Stimulated activated naive B cell treated with anti-CD40 and anti-IgM and Interleukin-4, amounts not matched to agents 10 μg/mL and 1 μg/mL and 100 μg/mL, for 72 hours (primary cell): ENCODE data around the gene KRT4.

Source experiments
- ATAC-seq, 2 donors: fragments of 150-1000 bp; cut with Tn5 transposase; replicated peaks; 2 replicates each; pipeline ENCODE4 v1.10.0; 2021; ENCODE audit warnings: moderate library complexity in 1 of 2
- DNase-seq: peaks from one replicate; pipeline ENCODE4 v3.0.0; 2021
- H3K27ac Mint-ChIP-seq: one replicate; pipeline ENCODE4 v1.8.0; 2022; ENCODE audit warnings: mild to moderate bottlenecking, mixed read lengths
- H3K27me3 Mint-ChIP-seq, 2 donors: one replicate each; pipeline ENCODE4 v1.8.0; 2022; ENCODE audit warnings: mixed read lengths in 2 of 2
- H3K36me3 Mint-ChIP-seq, 2 donors: one replicate each; pipeline ENCODE4 v1.8.0; 2022; ENCODE audit warnings: mixed read lengths in 2 of 2, mild to moderate bottlenecking in 1 of 2
- H3K4me1 Mint-ChIP-seq, 2 donors: one replicate each; pipeline ENCODE4 v1.8.0; 2022; ENCODE audit warnings: mixed read lengths in 2 of 2, mild to moderate bottlenecking in 1 of 2
- H3K4me3 Mint-ChIP-seq, 2 donors: one replicate each; pipeline ENCODE4 v1.8.0; 2022; ENCODE audit warnings: mild to moderate bottlenecking in 2 of 2, mixed read lengths in 2 of 2, moderate library complexity in 1 of 2
- H3K9me3 Mint-ChIP-seq, 2 donors: one replicate each; pipeline ENCODE4 v1.8.0; 2022; ENCODE audit warnings: mixed read lengths in 2 of 2, mild to moderate bottlenecking in 1 of 2

The KRT4 gene

GRCh38 chr12:52776435-52776834 is 37.5 kb downstream of the KRT4 start:
- Mint-ChIP-seq H3K4me1 (no peaks in the 10 kb centered on the region), H3K27me3 (peaks cover 17 to 21% of the 10 kb centered on the region in 2 donors), H3K9me3 (no peaks in the 10 kb centered on the region), H3K4me3 (no peak overlapping the region), H3K36me3 (no peaks in the 10 kb centered on the region), H3K27ac (no peak overlapping the region)
- ATAC-seq (no peak), DNase-seq (no peak)

DNA sequence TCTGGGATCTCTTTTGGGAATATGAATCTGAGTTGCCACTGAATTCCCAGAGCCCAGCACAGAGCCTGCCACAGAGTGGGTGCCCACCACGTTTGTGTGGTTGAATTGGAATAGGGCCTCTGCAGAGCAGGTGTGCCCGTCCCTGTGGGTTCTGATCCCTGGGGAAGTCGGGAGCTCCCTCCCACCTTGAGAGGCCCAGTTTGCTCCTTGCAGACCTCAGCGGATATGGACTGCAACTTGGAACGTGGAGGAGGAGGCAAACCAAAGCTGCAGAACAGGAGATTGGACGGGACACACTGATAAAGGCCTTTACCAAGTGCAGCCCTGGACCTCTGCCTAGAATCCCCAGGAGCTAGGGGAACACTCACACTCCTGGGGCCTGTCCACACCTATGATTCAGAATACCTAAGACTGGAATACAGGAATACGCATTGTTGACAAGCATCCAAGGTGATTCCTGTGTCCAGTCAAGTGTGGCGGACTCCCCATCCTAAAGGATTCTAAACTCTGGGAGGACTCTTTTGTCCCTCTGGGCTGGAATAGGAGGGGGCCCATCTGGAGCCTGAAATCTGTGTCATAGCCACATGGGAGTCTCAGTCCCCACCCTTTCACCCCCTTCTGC is 39.2 kb downstream of the KRT4 start:
- H3K9me3 Mint-ChIP-seq: peaks cover 0 to 3% of the 10 kb centered on the region in 2 donors
- peaks cover 18 to 22% of the 10 kb centered on the region in 2 donors for H3K27me3 Mint-ChIP-seq
- no peaks in the 10 kb centered on the region for H3K4me1 Mint-ChIP-seq
- no peaks in the 10 kb centered on the region for H3K36me3 Mint-ChIP-seq
- H3K4me3 Mint-ChIP-seq: no peak overlapping the region
- DNase-seq: no peak
- ATAC-seq: no peak
- no peak overlapping the region for H3K27ac Mint-ChIP-seq

DNA sequence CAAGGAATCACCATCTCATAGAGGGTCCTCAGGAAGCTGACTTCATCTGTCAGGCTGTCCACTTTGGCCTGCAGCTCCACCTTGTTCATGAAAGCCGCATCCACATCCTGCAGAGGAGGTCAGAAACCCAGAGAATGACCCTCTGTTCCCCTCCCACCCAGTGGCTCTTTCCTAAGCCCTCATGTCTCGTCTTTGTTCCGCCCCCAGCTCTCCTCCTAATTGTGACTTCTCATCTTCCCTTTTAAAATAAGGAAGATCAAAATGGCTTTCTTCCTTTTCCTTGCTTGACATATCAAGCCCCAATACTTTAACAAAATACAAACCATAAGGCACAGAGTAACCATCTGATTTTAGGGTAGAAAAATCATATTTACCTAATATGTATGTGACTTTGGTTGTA is 41.1 kb downstream of the KRT4 start:
- H3K27ac Mint-ChIP-seq: no peak overlapping the region
- ATAC-seq (no peak), DNase-seq (no peak)

DNA sequence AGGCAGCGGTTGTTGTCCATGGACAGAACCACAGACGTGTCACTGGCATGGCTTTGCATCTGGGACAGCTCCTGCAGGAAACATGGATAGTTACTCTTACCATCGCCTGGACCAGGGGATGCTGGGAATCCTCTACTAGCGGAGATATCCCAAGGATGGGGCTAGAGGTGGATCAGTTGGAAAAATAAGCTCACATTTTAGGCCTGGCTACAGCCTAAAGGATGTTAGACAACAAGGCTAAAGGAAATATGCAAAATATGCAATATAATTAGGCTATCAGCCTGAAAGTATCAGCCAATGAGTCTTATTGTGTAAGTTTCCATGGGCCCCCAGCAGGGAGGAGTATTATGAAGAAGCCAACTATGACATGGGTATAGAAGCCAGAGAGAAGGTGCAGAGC is 41.7 kb downstream of the KRT4 start:
- Mint-ChIP-seq H3K36me3 (no peaks in the 10 kb centered on the region), H3K4me1 (no peaks in the 10 kb centered on the region), H3K27me3 (peaks cover 28 to 31% of the 10 kb centered on the region in 2 donors), H3K27ac (no peak overlapping the region), H3K9me3 (peaks cover 0 to 3% of the 10 kb centered on the region in 2 donors), H3K4me3 (no peak overlapping the region)
- DNase-seq (no peak), ATAC-seq (no peak)

More for the DNA sequence above, 41.1 kb downstream of the KRT4 start:
- no peak overlapping the region for H3K4me3 Mint-ChIP-seq
- H3K4me1 Mint-ChIP-seq: no peaks in the 10 kb centered on the region
- peaks cover 0 to 3% of the 10 kb centered on the region in 2 donors for H3K9me3 Mint-ChIP-seq
- H3K36me3 Mint-ChIP-seq: no peaks in the 10 kb centered on the region
- peaks cover 24 to 27% of the 10 kb centered on the region in 2 donors for H3K27me3 Mint-ChIP-seq

GRCh38 chr12:52771505-52771904 is 42.4 kb downstream of the KRT4 start:
- H3K27ac Mint-ChIP-seq: no peak overlapping the region
- H3K4me1 Mint-ChIP-seq: no peaks in the 10 kb centered on the region

DNA sequence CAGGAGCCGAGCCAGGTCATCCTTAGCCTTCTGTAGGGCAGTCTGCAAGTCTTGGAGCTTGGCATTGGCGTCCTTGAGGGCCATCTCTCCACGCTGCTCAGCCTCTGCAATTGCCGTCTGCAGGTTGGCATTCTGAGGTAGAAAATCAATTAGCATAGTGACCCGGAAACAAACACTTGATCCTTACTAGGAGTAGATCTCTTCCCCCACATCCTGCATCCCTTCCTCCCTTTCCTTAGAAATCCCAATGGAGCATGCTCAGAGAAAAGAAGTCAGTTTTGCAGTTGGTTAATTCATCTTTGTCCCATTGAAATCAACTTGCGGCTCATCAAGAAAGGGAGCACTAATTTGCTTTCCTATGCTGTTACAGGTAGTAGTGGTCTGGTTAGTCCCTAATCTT is 42.8 kb downstream of the KRT4 start:
- DNase-seq (no peak), ATAC-seq (no peak)
- Mint-ChIP-seq H3K4me1 (no peaks in the 10 kb centered on the region), H3K27ac (no peak overlapping the region), H3K4me3 (no peak overlapping the region), H3K27me3 (peaks cover 29 to 32% of the 10 kb centered on the region in 2 donors), H3K9me3 (peaks cover 0 to 3% of the 10 kb centered on the region in 2 donors), H3K36me3 (no peaks in the 10 kb centered on the region)

More at GRCh38 chr12:52771505-52771904, 42.4 kb downstream of the KRT4 start:
- no peak for DNase-seq
- H3K9me3 Mint-ChIP-seq: peaks cover 0 to 3% of the 10 kb centered on the region in 2 donors
- no peak overlapping the region for H3K4me3 Mint-ChIP-seq
- no peaks in the 10 kb centered on the region for H3K36me3 Mint-ChIP-seq
- ATAC-seq: no peak
- H3K27me3 Mint-ChIP-seq: peaks cover 28% of the 10 kb centered on the region in 2 donors

GRCh38 chr12:52769946-52770345 is 44.0 kb downstream of the KRT4 start:
- Mint-ChIP-seq H3K9me3 (peaks cover 0 to 3% of the 10 kb centered on the region in 2 donors), H3K4me3 (no peak overlapping the region), H3K27ac (no peak overlapping the region), H3K36me3 (no peaks in the 10 kb centered on the region), H3K27me3 (peaks cover 30 to 34% of the 10 kb centered on the region in 2 donors), H3K4me1 (no peaks in the 10 kb centered on the region)
- ATAC-seq: no peak
- no peak for DNase-seq

DNA sequence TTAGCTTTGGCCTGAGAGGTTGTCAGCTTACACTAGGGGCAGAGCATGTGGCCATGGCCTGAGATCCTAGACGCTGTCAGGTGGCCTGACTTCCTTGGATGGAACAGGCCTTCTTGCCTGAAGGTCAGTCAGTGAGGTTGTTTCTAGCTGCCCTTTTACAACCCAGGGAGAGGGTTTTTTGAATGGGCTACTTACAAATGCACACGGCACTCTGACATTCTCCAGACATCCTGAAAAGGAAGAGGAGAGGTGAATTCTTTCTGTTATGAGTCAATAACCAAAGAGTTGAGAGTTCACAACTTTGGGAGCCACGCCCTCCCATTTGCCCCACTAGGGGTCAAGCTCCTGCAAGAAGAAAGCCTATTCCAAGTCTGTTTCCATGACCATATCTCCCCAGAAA is 44.6 kb downstream of the KRT4 start:
- peaks cover 30 to 34% of the 10 kb centered on the region in 2 donors for H3K27me3 Mint-ChIP-seq
- H3K27ac Mint-ChIP-seq: no peak overlapping the region
- no peak for DNase-seq
- no peaks in the 10 kb centered on the region for H3K4me1 Mint-ChIP-seq
- no peak overlapping the region for H3K4me3 Mint-ChIP-seq
- ATAC-seq: no peak
- no peaks in the 10 kb centered on the region for H3K36me3 Mint-ChIP-seq
- H3K9me3 Mint-ChIP-seq: peaks cover 0 to 3% of the 10 kb centered on the region in 2 donors

DNA sequence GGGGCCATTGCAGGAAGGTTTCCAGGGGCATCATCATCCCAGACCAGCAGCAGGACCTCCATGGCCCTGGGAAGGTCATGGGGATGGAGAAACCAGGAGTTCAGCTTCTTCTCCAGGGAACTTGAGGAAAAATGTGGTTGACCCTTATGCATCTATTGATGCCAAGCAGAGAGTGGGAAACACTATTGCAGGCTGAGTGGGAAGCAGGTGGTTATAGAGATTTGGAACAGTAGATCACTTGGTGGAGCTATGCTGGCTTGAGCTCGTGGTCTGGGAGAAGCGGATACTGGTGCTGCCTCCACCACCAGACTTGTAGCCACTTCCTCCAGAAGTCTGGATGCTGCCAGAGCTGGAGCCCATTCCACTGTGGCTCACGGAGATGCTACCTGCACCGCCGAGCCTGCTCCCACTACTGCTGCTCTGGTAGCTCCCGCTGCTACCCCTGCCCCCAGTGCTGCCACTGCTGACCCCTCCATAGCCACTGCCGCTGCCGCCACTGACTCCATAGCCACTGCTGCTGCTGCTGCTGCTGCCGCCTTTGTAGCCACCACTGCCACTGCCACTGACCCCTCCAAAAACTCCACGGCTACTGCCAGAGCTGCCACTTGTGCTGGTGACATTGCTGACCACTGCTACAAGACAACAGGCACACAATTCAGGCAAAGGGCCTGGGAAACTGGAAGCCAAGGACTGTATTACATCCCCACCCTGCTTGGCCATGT is 45.3 kb downstream of the KRT4 start:
- no peak overlapping the region for H3K27ac Mint-ChIP-seq
- H3K27me3 Mint-ChIP-seq: peaks cover 30 to 34% of the 10 kb centered on the region in 2 donors
- no peak for DNase-seq
- no peak overlapping the region for H3K4me3 Mint-ChIP-seq
- H3K4me1 Mint-ChIP-seq: no peaks in the 10 kb centered on the region
- ATAC-seq: no peak
- no peaks in the 10 kb centered on the region for H3K36me3 Mint-ChIP-seq
- peaks cover 0 to 3% of the 10 kb centered on the region in 2 donors for H3K9me3 Mint-ChIP-seq

DNA sequence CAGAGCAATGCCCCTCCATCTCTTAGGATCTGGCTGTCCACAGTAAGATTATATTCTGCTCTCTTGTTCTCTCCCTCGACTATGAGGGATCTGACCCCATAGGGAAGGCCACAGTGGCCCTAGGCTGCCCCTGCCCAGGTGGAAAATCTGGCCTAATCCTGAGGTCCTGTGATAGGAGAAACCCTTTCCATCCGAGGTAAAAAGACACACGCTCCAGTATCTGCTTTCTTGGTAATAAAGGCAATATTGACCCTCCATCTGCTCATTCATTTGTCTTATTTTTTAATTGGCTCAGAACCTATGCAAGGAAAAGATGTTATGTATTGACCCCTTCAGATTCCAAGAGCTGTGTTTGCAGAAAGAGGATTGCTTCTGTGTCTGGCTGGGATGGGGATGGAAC is 46.5 kb downstream of the KRT4 start:
- H3K4me1 Mint-ChIP-seq: no peaks in the 10 kb centered on the region
- no peaks in the 10 kb centered on the region for H3K36me3 Mint-ChIP-seq
- H3K27ac Mint-ChIP-seq: no peak overlapping the region
- no peak overlapping the region for H3K4me3 Mint-ChIP-seq
- no peak for ATAC-seq
- peaks cover 0 to 4% of the 10 kb centered on the region in 2 donors for H3K9me3 Mint-ChIP-seq
- peaks cover 30 to 34% of the 10 kb centered on the region in 2 donors for H3K27me3 Mint-ChIP-seq
- no peak for DNase-seq

DNA sequence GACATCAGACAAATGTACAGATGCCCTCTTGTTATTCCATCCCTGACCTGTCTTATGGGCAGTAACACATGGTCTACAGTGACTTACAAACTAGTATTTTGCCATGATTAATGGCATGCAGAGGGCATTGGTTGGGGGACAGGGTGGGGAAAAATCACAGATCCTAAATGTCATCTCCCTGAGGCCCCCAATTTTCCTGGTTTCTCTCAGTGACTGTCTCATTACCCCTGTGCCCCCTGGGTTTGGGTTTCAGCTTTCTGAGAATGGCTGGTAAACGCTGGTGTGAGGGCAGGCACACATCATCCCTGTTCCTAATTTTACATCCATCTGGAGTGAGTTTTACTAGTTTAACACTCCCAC is 46.9 kb downstream of the KRT4 start:
- Mint-ChIP-seq H3K4me1 (no peaks in the 10 kb centered on the region), H3K27me3 (peaks cover 30 to 34% of the 10 kb centered on the region in 2 donors), H3K4me3 (no peak overlapping the region), H3K27ac (no peak overlapping the region), H3K36me3 (no peaks in the 10 kb centered on the region), H3K9me3 (peaks cover 0 to 4% of the 10 kb centered on the region in 2 donors)
- ATAC-seq (no peak), DNase-seq (no peak)

DNA sequence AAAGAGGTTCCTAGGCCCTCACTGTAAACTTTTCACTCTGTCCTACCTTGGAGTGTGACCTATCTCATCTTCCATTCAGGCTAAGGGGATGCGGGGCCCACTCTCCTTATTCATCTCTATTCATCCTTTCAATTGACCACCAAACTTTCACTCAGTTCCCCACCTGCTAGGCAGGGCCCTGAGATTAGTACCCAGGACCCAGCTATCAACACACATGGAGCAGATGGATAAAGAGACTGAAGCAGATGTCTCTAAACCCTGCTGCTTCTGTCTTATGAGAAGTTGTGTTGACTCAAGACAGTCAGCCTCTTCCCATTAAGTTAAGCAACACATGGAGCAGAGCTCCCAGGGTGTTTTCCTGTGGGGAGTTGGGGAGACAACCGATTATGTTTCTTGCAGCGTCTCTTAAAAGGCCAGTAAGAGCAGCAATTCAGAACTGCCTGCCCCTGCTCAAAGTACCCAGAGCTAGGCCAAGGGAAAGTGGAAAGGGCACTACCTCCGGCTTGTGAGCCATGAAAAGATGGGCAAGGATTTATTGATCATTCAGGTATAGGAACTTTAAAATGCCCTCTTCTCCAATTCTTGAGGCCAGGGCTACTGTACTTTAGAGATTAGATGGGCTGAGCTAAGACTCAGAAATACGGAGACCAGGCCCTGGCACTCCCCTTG is 47.4 kb downstream of the KRT4 start:
- H3K4me3 Mint-ChIP-seq: no peak overlapping the region
- no peak overlapping the region for H3K27ac Mint-ChIP-seq
- H3K4me1 Mint-ChIP-seq: no peaks in the 10 kb centered on the region
- H3K9me3 Mint-ChIP-seq: peaks cover 0 to 6% of the 10 kb centered on the region in 2 donors
- no peaks in the 10 kb centered on the region for H3K36me3 Mint-ChIP-seq
- H3K27me3 Mint-ChIP-seq: peaks cover 30% of the 10 kb centered on the region in 2 donors
- DNase-seq (no peak), ATAC-seq (no peak)

DNA sequence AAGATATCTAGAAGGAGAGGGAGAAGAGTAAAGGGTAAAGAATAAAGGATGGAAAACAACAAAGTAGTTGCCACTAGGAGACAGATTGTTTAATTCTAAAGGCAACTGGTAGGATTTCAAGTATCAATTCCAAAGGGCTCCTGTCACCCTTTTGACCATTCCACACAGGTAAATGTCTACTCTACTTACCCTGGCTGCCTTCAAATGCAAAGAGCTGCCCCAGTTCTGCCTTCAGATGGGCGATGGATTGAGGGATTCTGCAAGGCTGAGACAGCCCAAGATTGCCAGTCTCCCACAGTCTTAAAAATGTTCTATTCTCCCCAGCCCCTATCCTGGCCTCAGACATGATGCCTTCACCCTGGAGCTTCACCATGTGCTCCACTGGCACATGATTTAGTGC is 48.2 kb downstream of the KRT4 start:
- no peak for ATAC-seq
- Mint-ChIP-seq H3K27ac (no peak overlapping the region), H3K27me3 (peaks cover 24 to 30% of the 10 kb centered on the region in 2 donors), H3K9me3 (peaks cover 3 to 9% of the 10 kb centered on the region in 2 donors), H3K4me1 (no peaks in the 10 kb centered on the region), H3K4me3 (no peak overlapping the region), H3K36me3 (no peaks in the 10 kb centered on the region)
- no peak for DNase-seq

DNA sequence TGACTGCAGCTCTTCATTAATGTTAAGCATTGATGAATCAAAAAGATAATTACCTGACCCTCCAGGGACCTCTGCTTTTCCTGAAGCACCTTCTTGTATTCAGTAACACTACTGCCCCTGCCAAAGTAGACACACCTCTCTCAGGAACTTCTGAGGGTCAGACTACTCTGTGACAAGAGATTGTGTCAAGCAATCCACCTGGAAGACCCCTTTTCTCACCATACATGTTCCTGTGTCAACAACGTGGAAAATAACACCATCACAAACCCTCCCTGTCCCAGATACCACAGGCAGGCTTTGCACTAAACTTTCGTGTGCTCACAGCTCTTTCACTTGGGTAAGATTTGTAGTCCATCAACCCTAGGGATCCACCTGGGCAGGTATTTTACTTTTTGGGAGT is 49.9 kb downstream of the KRT4 start:
- Mint-ChIP-seq H3K27ac (no peak overlapping the region), H3K4me3 (no peak overlapping the region), H3K27me3 (peaks cover 17 to 21% of the 10 kb centered on the region in 2 donors), H3K9me3 (peaks cover 6 to 10% of the 10 kb centered on the region in 2 donors), H3K4me1 (no peaks in the 10 kb centered on the region), H3K36me3 (no peaks in the 10 kb centered on the region)
- no peak for ATAC-seq
- no peak for DNase-seq
